Retinal pigment epithelial cell (primary cell): Measurements from ENCODE around the gene NAV3.

Experiments
- DNase-seq: peaks from one replicate; pipeline ENCODE4 v3.0.0-alpha.2; 2010; ENCODE audit warnings: low read depth
- H3K4me3 ChIP-seq: 2 replicates; pipeline ENCODE4 v1.5.1; 2011; ENCODE audit warnings: mild to moderate bottlenecking, low read length, control low read depth, moderate library complexity
- CTCF ChIP-seq: conservative IDR thresholded peaks from 2 replicates; pipeline ENCODE4 v1.5.1; 2011; ENCODE audit warnings: low read depth, low read length, control low read depth, inconsistent platforms

The NAV3 gene

GRCh38 chr12:77992760-77993159 lies 162.1 kb downstream of the NAV3 start:
- no peak overlapping the region for H3K4me3 ChIP-seq

GRCh38 chr12:77993658-77994057 lies 163.0 kb downstream of the NAV3 start:
- no peak for DNase-seq
- H3K4me3 ChIP-seq, result no peak overlapping the region
- TF ChIP-seq CTCF, result no peak

More at GRCh38 chr12:77992760-77993159, 162.1 kb downstream of the NAV3 start:
- no peak for TF ChIP-seq CTCF
- DNase-seq, result no peak

- no peak overlapping the region for H3K4me3 ChIP-seq
- no peak for DNase-seq
These were observed 164.9 kb downstream of the NAV3 start for GRCh38 chr12:77995436-77996167.

GRCh38 chr12:77996670-77997069 lies 166.0 kb downstream of the NAV3 start:
- no peak for DNase-seq
- H3K4me3 ChIP-seq, result no peak overlapping the region
- TF ChIP-seq CTCF, result no peak

More at GRCh38 chr12:77995436-77996167, 164.9 kb downstream of the NAV3 start:
- no peak for TF ChIP-seq CTCF

- no peak overlapping the region for H3K4me3 ChIP-seq
- DNase-seq, result no peak
- TF ChIP-seq CTCF, result no peak
These were observed 167.6 kb downstream of the NAV3 start for GRCh38 chr12:77998236-77998786.

- H3K4me3 ChIP-seq, result no peak overlapping the region
- TF ChIP-seq CTCF, result no peak
- no peak for DNase-seq
These were observed 168.5 kb downstream of the NAV3 start for GRCh38 chr12:77999074-77999715.
